CD8-positive, alpha-beta memory T cell (primary cell): ENCODE measurements around the gene FAM118A. TPM values are rescaled to one million over a fixed set of nuclear protein-coding genes. Genes with fewer than 3 reads are reported as not detected.
"Not testable (repeated sequence)": the region's sequence is repeated elsewhere in the genome, so short reads cannot be mapped to it uniquely, and the experiment has no call there.

Source experiments
- CTCF ChIA-PET: fragments of 350-600 bp; sonication (Branson Sonifier 250); formaldehyde crosslinking; loops from one replicate; lab custom pipeline; 2021; ENCODE audit warnings: antibody characterized with exemption; lab: Charles Lee
- POLR2A ChIA-PET: fragments of 350-600 bp; sonication (Branson Sonifier 250); formaldehyde crosslinking; loops from one replicate; lab custom pipeline; 2021; ENCODE audit warnings: antibody characterized with exemption; lab: Charles Lee
- DNase-seq, 5 donors: peaks; one replicate each; pipeline versions ENCODE4 v3.0.0 to v3.0.0-alpha.2; 2020 to 2022; ENCODE audit warnings: mixed read lengths in 1 of 5
- H3K27ac ChIP-seq: one replicate; pipeline ENCODE4 v1.7.0; 2013; ENCODE audit warnings: low read depth, mild to moderate bottlenecking, low read length, moderate library complexity
- H3K27me3 ChIP-seq: 2 replicates; pipeline ENCODE4 v1.7.0; 2013; ENCODE audit warnings: low read length, mild to moderate bottlenecking; ENCODE audit not compliant: insufficient read depth, poor library complexity, severe bottlenecking
- H3K36me3 ChIP-seq: 2 replicates; pipeline ENCODE4 v1.7.0; 2013; ENCODE audit warnings: mild to moderate bottlenecking, low read length, moderate library complexity; ENCODE audit not compliant: insufficient read depth
- H3K4me1 ChIP-seq: 2 replicates; pipeline ENCODE4 v1.7.0; 2013; ENCODE audit warnings: mild to moderate bottlenecking, low read length, moderate library complexity; ENCODE audit not compliant: insufficient read depth
- H3K4me3 ChIP-seq: 2 replicates; pipeline ENCODE4 v1.7.0; 2013; ENCODE audit warnings: mild to moderate bottlenecking, low read length
- H3K9me3 ChIP-seq: 2 replicates; pipeline ENCODE4 v1.7.0; 2013; ENCODE audit warnings: mild to moderate bottlenecking, low read length
- H3K27ac Mint-ChIP-seq, 8 donors: one replicate each; pipeline ENCODE4 v1.8.0; 2020 to 2021; ENCODE audit warnings: mixed read lengths in 8 of 8, mild to moderate bottlenecking in 6 of 8, inconsistent platforms in 3 of 8, moderate library complexity in 3 of 8
- H3K27me3 Mint-ChIP-seq, 2 donors: one replicate each; pipeline ENCODE4 v1.8.0; 2020 to 2021; ENCODE audit warnings: mixed read lengths in 2 of 2, mild to moderate bottlenecking in 1 of 2, moderate library complexity in 1 of 2
- H3K36me3 Mint-ChIP-seq, 3 donors: one replicate each; pipeline ENCODE4 v1.8.0; 2020 to 2021; ENCODE audit warnings: mixed read lengths in 3 of 3, inconsistent platforms in 1 of 3, mild to moderate bottlenecking in 1 of 3
- H3K4me1 Mint-ChIP-seq, 3 donors: one replicate each; pipeline ENCODE4 v1.8.0; 2020 to 2021; ENCODE audit warnings: mixed read lengths in 3 of 3, inconsistent platforms in 1 of 3, mild to moderate bottlenecking in 1 of 3
- H3K4me3 Mint-ChIP-seq, 7 donors: one replicate each; pipeline ENCODE4 v1.8.0; 2020 to 2021; ENCODE audit warnings: mixed read lengths in 7 of 7, mild to moderate bottlenecking in 6 of 7, moderate library complexity in 4 of 7, inconsistent platforms in 2 of 7
- H3K9me3 Mint-ChIP-seq, 5 donors: one replicate each; pipeline ENCODE4 v1.8.0; 2020 to 2022; ENCODE audit warnings: mixed read lengths in 5 of 5, mild to moderate bottlenecking in 3 of 5, moderate library complexity in 2 of 5, inconsistent platforms in 1 of 5
- polyA plus RNA-seq: library from polyadenylated mRNA; unstranded; fragments of 300-500 nt; fragmentation: Illumina TruSeq; gene quantifications from one replicate; pipeline ENCODE4 v1.2.3, GENCODE V29; 2021
- total RNA-seq, 2 experiments: library from RNA; stranded (reverse); gene quantifications; one replicate each; pipeline ENCODE4 v1.2.3, GENCODE V29; 2021

Gene FAM118A
- total and polyA plus RNA-seq, 3 experiments from 2014 or later, result 27.8 to 28.4 (median 28.1) TPM

DNA sequence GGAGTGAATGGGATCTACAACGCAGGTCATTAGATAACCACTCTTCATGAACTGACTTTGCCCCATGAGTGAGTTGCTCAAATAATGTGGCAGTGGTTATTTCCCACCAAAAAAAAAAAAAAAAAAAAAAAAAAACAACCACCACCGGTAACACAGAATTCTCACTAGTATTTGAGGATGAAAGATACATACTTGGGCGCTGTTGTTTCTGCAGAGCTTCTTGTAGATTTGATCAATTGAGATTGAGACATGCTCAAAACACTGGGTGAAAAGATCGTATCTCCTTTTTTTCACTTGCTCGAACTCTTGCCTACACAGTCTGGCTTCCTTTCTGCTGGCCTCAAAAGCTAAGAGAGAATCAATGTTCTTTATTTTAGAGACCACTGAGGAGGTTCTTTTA lies 44.1 kb downstream of the FAM118A start:
- H3K4me1 ChIP-seq, result no peaks in the 10 kb centered on the region
- no peaks in the 10 kb centered on the region for H3K36me3 ChIP-seq
- Mint-ChIP-seq H3K4me3 (no peak overlapping the region), H3K4me1 (no peaks in the 10 kb centered on the region), H3K36me3 (no peaks in the 10 kb centered on the region), H3K9me3 (no peaks in the 10 kb centered on the region), H3K27ac (no peak overlapping the region), H3K27me3 (no peaks in the 10 kb centered on the region)
- no peak overlapping the region for H3K27ac ChIP-seq
- H3K9me3 ChIP-seq, result no peaks in the 10 kb centered on the region
- no peak overlapping the region for H3K4me3 ChIP-seq
- no peak for DNase-seq
- ChIA-PET CTCF (no interaction called here), POLR2A (no interaction called here)
- H3K27me3 ChIP-seq, result no peaks in the 10 kb centered on the region

DNA sequence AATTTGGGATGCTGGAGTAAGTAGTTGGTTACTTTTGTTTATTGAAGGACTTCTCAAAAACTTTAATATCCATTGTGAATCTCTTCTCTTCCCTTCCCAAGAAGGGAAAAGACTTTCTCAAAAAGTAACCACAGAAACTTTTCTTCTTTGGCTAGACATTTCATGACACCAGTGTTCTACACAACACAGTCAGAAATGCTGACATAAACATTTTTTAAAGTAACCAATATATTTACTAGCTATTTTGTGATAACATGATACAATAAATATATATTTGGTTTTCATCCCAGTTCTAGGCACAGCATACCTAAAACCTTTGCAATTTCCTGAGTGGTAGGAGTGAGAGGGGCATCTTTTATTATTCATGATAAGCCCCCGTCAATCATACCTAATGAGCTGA lies 47.8 kb downstream of the FAM118A start:
- no peaks in the 10 kb centered on the region for H3K9me3 ChIP-seq
- H3K27ac ChIP-seq, result no peak overlapping the region
- no peaks in the 10 kb centered on the region for H3K27me3 ChIP-seq
- Mint-ChIP-seq H3K4me3 (no peak overlapping the region), H3K9me3 (no peaks in the 10 kb centered on the region), H3K27ac (no peak overlapping the region), H3K27me3 (peaks cover 4 to 5% of the 10 kb centered on the region in 2 donors), H3K4me1 (no peaks in the 10 kb centered on the region), H3K36me3 (no peaks in the 10 kb centered on the region)
- H3K4me3 ChIP-seq, result no peak overlapping the region
- POLR2A ChIA-PET, result no interaction called here
- CTCF ChIA-PET, result no interaction called here
- no peaks in the 10 kb centered on the region for H3K4me1 ChIP-seq
- no peaks in the 10 kb centered on the region for H3K36me3 ChIP-seq
- DNase-seq, result no peak

GRCh38 chr22:45358127-45358526 lies 48.4 kb downstream of the FAM118A start:
- H3K27ac ChIP-seq, result no peak overlapping the region
- H3K36me3 ChIP-seq, result no peaks in the 10 kb centered on the region
- Mint-ChIP-seq H3K27ac (no peak overlapping the region), H3K4me1 (no peaks in the 10 kb centered on the region), H3K27me3 (peaks cover 4 to 6% of the 10 kb centered on the region in 2 donors), H3K4me3 (no peak overlapping the region), H3K36me3 (no peaks in the 10 kb centered on the region), H3K9me3 (no peaks in the 10 kb centered on the region)
- no peaks in the 10 kb centered on the region for H3K27me3 ChIP-seq
- H3K4me3 ChIP-seq, result no peak overlapping the region
- ChIA-PET POLR2A (no interaction called here), CTCF (no interaction called here)
- no peaks in the 10 kb centered on the region for H3K4me1 ChIP-seq
- DNase-seq, result no peak
- H3K9me3 ChIP-seq, result no peaks in the 10 kb centered on the region

- Histone ChIP-seq H3K36me3 (no peaks in the 10 kb centered on the region), H3K4me1 (no peaks in the 10 kb centered on the region), H3K9me3 (no peaks in the 10 kb centered on the region), H3K4me3 (no peak overlapping the region), H3K27me3 (no peaks in the 10 kb centered on the region), H3K27ac (no peak overlapping the region)
- Mint-ChIP-seq H3K4me1 (no peaks in the 10 kb centered on the region), H3K27ac (no peak overlapping the region), H3K4me3 (no peak overlapping the region), H3K36me3 (no peaks in the 10 kb centered on the region), H3K9me3 (peaks cover 0 to 2% (median 0%) of the 10 kb centered on the region in 5 donors), H3K27me3 (peaks cover 4 to 10% of the 10 kb centered on the region in 2 donors)
- no peak for DNase-seq
- POLR2A ChIA-PET, result no interaction called here
- CTCF ChIA-PET, result no interaction called here
Measured at GRCh38 chr22:45359627-45360026, 49.9 kb downstream of the FAM118A start.

DNA sequence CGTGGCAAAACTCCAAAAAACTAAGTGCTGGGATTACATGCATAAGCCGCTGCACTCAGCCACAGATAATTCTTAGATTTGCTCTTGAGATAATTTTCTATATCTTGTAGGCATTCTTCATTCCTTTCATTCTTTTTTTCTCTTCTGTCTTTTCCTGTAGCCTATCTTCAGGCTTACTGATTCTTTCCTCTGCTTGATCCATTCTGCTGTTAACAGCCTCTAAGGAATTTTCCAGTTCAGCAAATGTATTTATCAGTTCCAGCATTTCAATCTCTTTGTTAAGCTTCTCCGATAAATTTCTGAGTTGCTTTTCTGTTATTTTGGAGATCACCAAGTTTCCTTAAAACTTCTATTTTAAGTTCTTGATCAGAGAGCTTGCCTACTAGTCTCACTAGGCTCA lies 57.0 kb downstream of the FAM118A start:
- DNase-seq, result no peak
- H3K27me3 Mint-ChIP-seq, result peaks cover 13 to 31% of the 10 kb centered on the region in 2 donors
- H3K9me3 Mint-ChIP-seq, result peaks cover 6 to 14% (median 10%) of the 10 kb centered on the region in 5 donors
- Histone ChIP-seq H3K27ac (no peak overlapping the region), H3K27me3 (peaks cover 3% of the 10 kb centered on the region), H3K4me3 (no peak overlapping the region), H3K9me3 (peaks cover 10% of the 10 kb centered on the region), H3K4me1 (no peaks in the 10 kb centered on the region), H3K36me3 (no peaks in the 10 kb centered on the region)
- ChIA-PET POLR2A (no interaction called here), CTCF (no interaction called here)
- H3K4me1 Mint-ChIP-seq, result no peaks in the 10 kb centered on the region
- H3K27ac Mint-ChIP-seq, result no peak overlapping the region
- H3K36me3 Mint-ChIP-seq, result peaks cover 0 to 7% (median 2%) of the 10 kb centered on the region in 3 donors
- no peak overlapping the region for H3K4me3 Mint-ChIP-seq

DNA sequence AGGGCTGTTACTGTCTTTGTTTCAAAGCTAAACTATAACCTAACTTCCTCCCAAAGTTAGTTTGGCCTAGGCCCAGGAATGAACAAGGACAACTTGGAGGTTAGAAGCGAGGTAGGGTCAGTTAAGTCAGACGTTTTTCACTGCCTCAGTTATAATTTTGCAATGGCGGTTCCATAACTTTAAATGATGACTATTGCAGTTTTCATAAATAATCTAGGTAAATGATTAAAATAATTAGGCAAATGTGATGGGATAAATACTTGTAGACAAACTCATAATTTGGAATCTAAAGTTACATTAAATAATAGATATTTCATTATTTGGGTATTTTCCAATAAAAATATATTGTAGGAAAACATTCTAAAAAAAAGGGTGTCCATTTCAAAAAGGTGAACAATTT lies 63.9 kb downstream of the FAM118A start:
- POLR2A ChIA-PET, H3K4me3 ChIP-seq, H3K9me3 Mint-ChIP-seq, CTCF ChIA-PET, H3K4me1 ChIP-seq, H3K27me3 ChIP-seq, DNase-seq, H3K4me1 Mint-ChIP-seq, H3K9me3 ChIP-seq, H3K27ac ChIP-seq, H3K36me3 ChIP-seq, H3K36me3 Mint-ChIP-seq, H3K4me3 Mint-ChIP-seq, H3K27ac Mint-ChIP-seq: not testable (repeated sequence)
- peaks cover 4 to 10% of the 10 kb centered on the region in 2 donors for H3K27me3 Mint-ChIP-seq

- DNase-seq, result no peak
- Histone ChIP-seq H3K4me1 (no peaks in the 10 kb centered on the region), H3K4me3 (no peak overlapping the region), H3K9me3 (no peaks in the 10 kb centered on the region), H3K36me3 (no peaks in the 10 kb centered on the region), H3K27ac (no peak overlapping the region), H3K27me3 (no peaks in the 10 kb centered on the region)
- H3K4me3 Mint-ChIP-seq, result no peak overlapping the region
- H3K27ac Mint-ChIP-seq, result no peak overlapping the region
- H3K36me3 Mint-ChIP-seq, result no peaks in the 10 kb centered on the region
- ChIA-PET CTCF (no interaction called here), POLR2A (no interaction called here)
- no peaks in the 10 kb centered on the region for H3K9me3 Mint-ChIP-seq
- H3K4me1 Mint-ChIP-seq, result no peaks in the 10 kb centered on the region
- peaks cover 4 to 5% of the 10 kb centered on the region in 2 donors for H3K27me3 Mint-ChIP-seq
Measured at GRCh38 chr22:45376009-45376408, 66.3 kb downstream of the FAM118A start.

GRCh38 chr22:45376703-45377102 lies 67.0 kb downstream of the FAM118A start:
- Mint-ChIP-seq H3K27me3 (peaks cover 4 to 11% of the 10 kb centered on the region in 2 donors), H3K27ac (no peak overlapping the region), H3K36me3 (no peaks in the 10 kb centered on the region), H3K4me3 (no peak overlapping the region), H3K9me3 (no peaks in the 10 kb centered on the region), H3K4me1 (no peaks in the 10 kb centered on the region)
- POLR2A ChIA-PET, result no interaction called here
- H3K27me3 ChIP-seq, result no peaks in the 10 kb centered on the region
- no peak overlapping the region for H3K4me3 ChIP-seq
- no peak overlapping the region for H3K27ac ChIP-seq
- no peaks in the 10 kb centered on the region for H3K36me3 ChIP-seq
- no peak for DNase-seq
- H3K9me3 ChIP-seq, result no peaks in the 10 kb centered on the region
- CTCF ChIA-PET, result no interaction called here
- no peaks in the 10 kb centered on the region for H3K4me1 ChIP-seq

- Histone ChIP-seq H3K27ac (no peak overlapping the region), H3K27me3 (no peaks in the 10 kb centered on the region), H3K4me1 (no peaks in the 10 kb centered on the region), H3K9me3 (no peaks in the 10 kb centered on the region), H3K4me3 (no peak overlapping the region), H3K36me3 (no peaks in the 10 kb centered on the region)
- Mint-ChIP-seq H3K27ac (no peak overlapping the region), H3K9me3 (no peaks in the 10 kb centered on the region), H3K27me3 (peaks cover 4 to 20% of the 10 kb centered on the region in 2 donors), H3K4me1 (no peaks in the 10 kb centered on the region), H3K4me3 (no peak overlapping the region), H3K36me3 (no peaks in the 10 kb centered on the region)
- POLR2A ChIA-PET, result no interaction called here
- no peak for DNase-seq
- CTCF ChIA-PET, result no interaction called here
Measured at GRCh38 chr22:45381348-45381747, 71.6 kb downstream of the FAM118A start.
